DMS79 (cell line): Measurements from ENCODE around the gene BBS7.

Experiments
- DNase-seq: peaks from one replicate; lab custom pipeline; 2025; lab: John Stamatoyannopoulos, UW

The BBS7 gene

DNA sequence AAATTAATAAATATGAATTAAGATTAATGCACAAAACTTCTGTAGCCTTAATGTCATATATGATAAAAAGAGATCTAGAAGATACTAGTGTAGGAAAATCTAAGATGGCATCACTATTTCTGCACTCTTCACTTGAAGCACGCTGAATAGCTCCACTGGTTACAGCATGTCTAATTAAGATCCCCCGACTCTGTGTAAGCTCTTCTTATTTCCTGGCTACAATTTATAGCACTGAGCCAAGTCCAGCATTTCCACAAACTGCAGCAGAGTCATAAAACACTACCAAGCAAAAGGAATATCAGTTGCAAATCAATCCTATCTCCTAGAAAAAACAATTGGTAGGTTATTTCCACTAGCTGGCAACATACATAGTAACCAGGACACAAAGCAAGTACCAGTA is 45.3 kb downstream of the BBS7 start:
- no peak for DNase-seq

DNA sequence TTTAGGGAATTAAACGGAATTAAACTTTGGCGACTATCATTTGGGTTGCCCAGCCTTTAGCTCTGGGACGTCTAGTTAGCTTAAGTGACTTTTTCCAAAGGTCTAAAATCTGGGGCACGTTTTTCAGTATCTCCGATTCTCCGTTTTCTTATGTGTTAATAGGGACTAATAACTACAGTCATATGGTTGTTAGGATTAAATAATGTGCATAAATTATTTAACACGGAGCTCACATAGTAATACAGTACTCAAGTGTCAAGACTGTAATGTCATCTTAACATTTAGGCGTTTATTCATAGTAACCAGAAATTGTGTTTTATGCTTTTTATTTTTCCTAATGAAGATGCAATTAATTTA is 46.1 kb downstream of the BBS7 start:
- DNase-seq = no peak

GRCh38 chr4:121823505-121824170 is 46.6 kb downstream of the BBS7 start, which contains the start of gene CCNA2:
Gene CCNA2, minus strand, starts transcription at chr4:121823883. Its CDS starts 255 bp downstream, at chr4:121823628.
- DNase-seq = peak; percentile 68

GRCh38 chr4:121822796-121823504 is 47.3 kb downstream of the BBS7 start:
- no peak for DNase-seq

GRCh38 chr4:121822047-121822446 is 48.2 kb downstream of the BBS7 start:
- DNase-seq = no peak

GRCh38 chr4:121819216-121819965 is 50.9 kb downstream of the BBS7 start:
- no peak for DNase-seq

- DNase-seq = no peak
These were observed 52.1 kb downstream of the BBS7 start for GRCh38 chr4:121818215-121818614.

DNA sequence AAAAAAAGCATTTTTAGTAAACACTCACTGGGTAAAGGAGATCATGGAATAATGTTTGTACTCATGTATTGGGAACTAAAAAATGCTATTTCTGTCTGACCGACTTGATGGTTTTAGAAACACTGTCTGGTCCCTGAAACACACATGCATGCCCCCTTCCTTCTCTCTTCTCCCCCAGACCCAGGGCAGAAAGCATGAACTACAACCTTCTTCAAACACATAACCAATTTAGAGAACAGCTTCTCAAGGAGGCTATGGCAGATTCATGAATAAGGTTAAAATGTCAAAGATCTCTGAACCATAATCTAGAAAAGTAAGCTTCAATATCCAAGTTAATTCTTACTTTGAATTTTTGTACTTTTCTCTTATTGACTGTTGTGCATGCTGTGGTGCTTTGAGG is 52.6 kb downstream of the BBS7 start:
- DNase-seq = no peak

DNA sequence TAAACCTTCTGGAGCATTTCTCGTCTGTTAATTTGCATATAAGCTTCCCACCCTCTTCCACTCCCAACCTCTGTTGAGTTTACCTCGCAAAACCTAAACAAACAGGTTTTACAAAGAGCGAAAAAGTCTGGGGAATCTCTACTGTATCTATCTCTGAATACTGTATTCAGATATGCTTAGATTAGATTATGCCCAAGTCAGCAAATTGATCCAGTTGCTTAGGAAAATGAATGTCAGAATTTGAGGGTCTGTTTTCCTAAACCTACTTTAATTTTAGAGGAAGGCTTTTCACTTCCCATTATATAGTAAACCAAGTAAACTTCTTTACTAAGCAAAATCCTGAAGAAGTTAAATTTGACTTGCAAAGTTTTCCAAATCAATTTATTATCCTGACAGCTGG is 53.3 kb downstream of the BBS7 start:
- DNase-seq = no peak

- no peak for DNase-seq
These were observed 55.5 kb downstream of the BBS7 start for GRCh38 chr4:121814756-121815155.

DNA sequence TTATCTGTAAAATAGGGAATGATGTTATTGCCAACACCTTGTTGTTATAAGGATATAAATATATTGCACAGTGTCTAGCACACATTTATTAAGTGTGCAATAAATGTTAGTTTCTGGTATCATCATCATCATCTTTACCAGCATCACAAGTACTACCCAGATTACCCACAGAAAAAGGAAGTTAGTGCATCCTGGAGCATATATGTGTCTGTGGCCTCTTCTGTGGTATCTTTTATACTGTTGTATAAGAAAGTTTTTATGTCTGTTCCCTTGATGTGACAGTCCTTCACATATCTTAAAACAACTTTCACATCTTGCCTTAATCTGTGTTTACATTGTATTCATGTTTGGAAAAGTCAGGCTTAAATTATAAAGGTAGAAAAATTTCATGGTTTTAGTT is 59.2 kb downstream of the BBS7 start:
- DNase-seq = no peak

GRCh38 chr4:121806411-121806810 is 63.9 kb downstream of the BBS7 start:
- no peak for DNase-seq

DNA sequence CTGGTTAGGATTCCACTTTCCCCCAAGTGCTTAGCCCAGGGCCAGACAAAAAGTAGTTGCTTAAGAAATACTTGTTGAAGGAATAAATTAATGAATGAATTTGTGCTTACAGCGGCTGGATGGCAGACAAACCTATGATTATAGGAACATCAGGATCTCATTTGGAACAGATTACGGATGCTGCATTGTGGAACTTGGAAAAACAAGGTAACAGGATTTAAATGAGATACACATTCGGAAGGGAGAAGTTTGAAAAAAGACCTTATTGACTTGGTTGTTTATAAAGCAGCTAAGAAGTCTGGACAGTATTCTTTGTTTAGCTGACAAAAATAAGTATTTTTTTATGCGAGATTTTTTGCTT is 68.6 kb downstream of the BBS7 start:
- no peak for DNase-seq

DNA sequence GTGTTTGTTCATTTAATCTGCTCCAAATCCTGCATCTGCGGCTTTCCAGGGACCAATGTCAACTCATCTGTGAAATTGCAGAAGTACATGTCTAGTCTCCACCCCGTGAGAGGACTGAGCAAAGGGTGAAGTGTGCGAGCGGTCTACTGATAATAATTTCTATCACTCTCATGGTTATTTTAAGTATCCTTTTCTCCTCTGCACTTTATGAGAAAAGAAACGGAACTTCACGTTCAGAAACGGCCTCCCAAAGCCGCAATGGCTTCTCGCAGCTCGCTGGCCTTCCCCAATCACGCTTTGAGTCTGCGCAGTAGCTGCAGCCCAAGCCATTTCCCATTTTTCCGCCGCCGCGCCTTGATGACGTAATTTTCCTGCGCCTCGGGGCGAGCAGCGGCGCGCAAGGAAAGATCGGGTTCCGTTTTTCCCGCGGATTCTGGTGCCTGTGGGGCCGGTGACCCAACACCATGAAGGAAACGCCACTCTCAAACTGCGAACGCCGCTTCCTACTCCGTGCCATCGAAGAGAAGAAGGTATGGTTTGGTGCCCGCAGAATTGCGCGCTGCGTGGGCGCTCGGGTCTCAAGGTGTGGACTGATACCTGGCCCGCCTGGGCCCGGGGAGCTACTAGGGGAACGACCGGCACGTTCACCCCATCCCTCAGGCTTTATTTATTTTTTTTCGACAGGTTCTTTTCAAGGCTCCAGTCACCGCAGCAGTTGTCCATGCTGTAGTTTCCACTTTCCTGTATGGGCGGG is 69.1 kb downstream of the BBS7 start, which contains the start of gene EXOSC9:
EXOSC9 (plus strand) TSS at position 363 of the 754 bp plus-strand sequence; CDS start at position 465, 102 bp downstream.
- DNase-seq = peak; percentile 64

- no peak for DNase-seq
These were observed 69.7 kb downstream of the BBS7 start for GRCh38 chr4:121800638-121800960.

DNA sequence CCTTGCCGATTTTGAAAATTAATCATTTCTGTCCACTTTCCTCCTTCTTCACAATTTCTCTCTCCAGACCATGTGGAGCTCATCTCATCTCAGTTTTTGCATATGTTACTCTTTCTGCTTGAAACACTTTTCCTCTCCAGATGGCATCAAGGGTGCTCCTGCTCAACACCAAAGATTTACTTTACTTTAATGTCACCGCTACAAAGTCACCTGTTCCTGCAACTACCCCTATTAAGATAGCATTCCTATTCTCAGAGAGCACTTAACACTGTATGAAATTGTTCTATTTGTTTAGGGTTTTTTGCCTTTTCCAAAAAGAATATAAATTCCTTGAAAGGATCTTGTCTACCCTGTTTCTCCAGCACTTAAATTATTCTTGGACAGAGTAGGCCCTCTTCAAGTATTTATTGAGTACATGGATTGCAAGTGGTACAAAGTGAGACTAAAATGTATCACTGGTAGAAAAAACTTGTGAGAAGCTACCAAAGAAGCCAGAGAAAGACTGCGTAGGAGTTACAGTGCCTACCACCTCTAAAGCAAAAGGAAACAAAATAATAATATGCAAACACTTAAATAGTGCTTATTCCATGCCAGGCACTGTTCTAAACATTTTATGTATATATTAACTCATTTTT is 70.3 kb downstream of the BBS7 start:
- no peak for DNase-seq

DNA sequence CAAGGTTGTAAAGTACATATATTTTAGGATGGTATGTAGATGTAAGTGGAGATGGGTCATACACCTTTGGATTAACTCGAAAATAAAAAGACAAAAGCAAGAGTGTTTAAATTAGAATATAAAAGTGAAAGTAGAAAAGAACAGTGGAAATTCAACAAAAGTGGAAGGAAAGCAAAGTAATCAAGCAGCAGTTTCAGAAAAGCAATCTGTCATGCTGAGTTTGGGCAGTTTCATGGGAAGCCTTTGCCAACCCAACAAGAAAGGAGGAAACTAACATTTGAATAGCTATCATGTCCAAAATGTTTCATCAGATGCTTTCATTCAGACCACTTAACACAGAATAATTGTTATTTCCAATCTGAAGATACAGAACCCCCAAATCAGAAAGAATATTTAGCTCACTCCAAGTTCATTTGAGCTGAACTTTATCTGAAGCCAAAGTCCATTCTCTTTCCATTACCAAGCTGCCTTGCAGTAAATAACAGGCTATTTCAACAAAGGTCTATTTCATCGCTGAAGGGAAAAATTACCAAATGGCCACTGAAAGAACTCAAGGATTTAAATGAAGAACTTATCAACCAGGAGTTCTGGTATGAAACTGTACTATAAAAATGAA is 71.0 kb downstream of the BBS7 start:
- no peak for DNase-seq

DNA sequence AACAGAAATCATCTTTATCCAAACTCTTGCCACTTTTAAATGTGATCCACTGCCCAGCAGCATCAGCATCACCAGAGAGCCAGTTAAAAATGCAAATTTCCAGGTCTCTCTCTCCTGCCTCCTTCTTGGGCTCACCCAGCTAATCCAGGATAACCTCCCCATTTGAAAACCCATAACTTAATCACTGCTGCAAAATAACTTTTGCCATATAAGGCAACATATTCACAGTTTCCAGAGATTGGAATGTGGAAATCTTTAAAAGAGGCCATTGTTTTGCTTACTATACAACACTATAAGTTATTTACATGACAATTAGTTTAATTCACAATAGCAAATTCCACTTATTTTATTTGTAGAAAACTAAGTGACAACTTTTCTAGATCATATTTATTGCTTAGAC is 74.0 kb downstream of the BBS7 start:
- DNase-seq = no peak

- no peak for DNase-seq
These were observed 75.6 kb downstream of the BBS7 start for GRCh38 chr4:121794505-121795188.

- DNase-seq = no peak
These were observed 77.3 kb downstream of the BBS7 start for GRCh38 chr4:121792966-121793365.

DNA sequence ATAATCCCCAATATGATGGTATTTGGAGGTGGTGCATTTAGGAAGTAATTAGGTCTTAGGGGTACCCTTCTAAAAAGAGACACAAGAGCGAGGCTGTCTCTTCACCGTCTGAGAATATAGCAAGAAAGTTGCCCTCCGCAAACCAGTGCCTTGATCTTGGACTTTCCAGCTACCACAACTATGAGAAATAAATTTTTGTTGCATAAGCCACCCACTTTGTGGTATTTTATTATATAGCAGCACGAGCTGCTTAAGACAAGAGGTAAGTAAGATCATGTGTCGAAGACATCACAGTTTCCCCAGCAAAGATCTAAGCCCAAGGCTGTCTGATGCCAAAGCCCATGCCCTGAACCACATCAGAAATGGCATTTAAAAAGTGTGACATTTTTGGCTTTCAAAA is 78.8 kb downstream of the BBS7 start:
- DNase-seq = no peak
